GM12892 (cell line): ENCODE data around the gene USP34.

ENCODE experiments used
- POLR2A ChIP-seq: IDR thresholded peaks from 2 replicates; pipeline ENCODE4 v1.6.1; 2011; ENCODE audit warnings: low read depth, low read length, control low read depth
- POLR2AphosphoS5 ChIP-seq: IDR thresholded peaks from 2 replicates; pipeline ENCODE4 v1.6.1; 2011; ENCODE audit warnings: low read depth, low read length, control low read depth
- TAF1 ChIP-seq: IDR thresholded peaks from 2 replicates; pipeline ENCODE4 v1.6.1; 2011; ENCODE audit warnings: low read depth, mild to moderate bottlenecking, control low read depth, low read length, borderline replicate concordance

DNA sequence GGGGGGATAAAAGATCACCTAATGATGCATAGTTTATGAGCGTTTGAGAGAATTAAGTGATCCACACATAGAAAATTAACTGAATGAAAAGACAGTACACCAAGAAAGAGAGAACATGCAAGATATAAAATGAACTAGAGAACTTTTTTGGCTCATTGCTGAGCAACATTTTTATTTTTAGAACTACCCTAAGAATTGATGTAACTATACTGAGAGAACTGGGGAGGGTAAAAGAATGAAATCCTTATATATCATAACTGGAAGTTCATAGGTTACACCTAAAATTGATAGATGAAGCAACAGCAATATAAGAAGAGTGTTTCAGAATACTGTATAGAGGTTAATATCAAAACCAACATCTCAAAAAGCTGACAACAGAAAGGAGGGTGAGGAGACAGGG, 55.6 kb downstream of the USP34 start:
- TF ChIP-seq POLR2A (no peak), TAF1 (no peak), POLR2AphosphoS5 (no peak)
